ENCODE results near the gene SMYD1. TPM values are rescaled to one million over a fixed set of nuclear protein-coding genes. Genes with fewer than 3 reads are reported as not detected.
A peak's percentile ranks its signal among the peaks of the same experiment; 100 is the strongest.

The SMYD1 gene
- polyA plus RNA-seq, 1 donor from 2014 or later = not detected

- Histone ChIP-seq H3K9me2 (ENCODE audit: insufficient read depth, low read length) (no peaks in the 10 kb centered on the region), H3K9me3 (ENCODE audit: low read length) (no peaks in the 10 kb centered on the region), H3K4me3 (ENCODE audit: low read length) (no peak overlapping the region), H3K27ac (ENCODE audit: low read length) (no peak overlapping the region), H3K4me2 (ENCODE audit: low read length) (no peak overlapping the region), H2AFZ (ENCODE audit: low read depth, low read length) (no peak overlapping the region), H3K9ac (ENCODE audit: low read length) (no peak overlapping the region), H3K27me3 (ENCODE audit: insufficient read depth, low read depth, low read length) (no peaks in the 10 kb centered on the region), H4K20me1 (ENCODE audit: insufficient read depth) (no peaks in the 10 kb centered on the region), H3F3A (ENCODE audit: insufficient read depth, low read length, poor library complexity, severe bottlenecking) (no peaks in the 10 kb centered on the region), H3K36me3 (ENCODE audit: insufficient read depth, low read length) (no peaks in the 10 kb centered on the region), H3K79me2 (replicated peaks; ENCODE audit: insufficient read depth, low read length) (peaks cover 14% of the 10 kb centered on the region)
- TF ChIP-seq RAD21 (conservative IDR thresholded peaks at IDR 0.05) (no peak), TAF1 (IDR thresholded peaks at IDR 0.05; ENCODE audit: low read depth) (no peak), MXI1 (conservative IDR thresholded peaks at IDR 0.05; ENCODE audit: poor library complexity, severe bottlenecking) (no peak), SMC3 (conservative IDR thresholded peaks at IDR 0.05; ENCODE audit: poor library complexity) (no peak), EZH2 (IDR thresholded peaks at IDR 0.05; ENCODE audit: borderline replicate concordance, insufficient read depth, low read length, poor library complexity, severe bottlenecking) (no peak), EP300 (conservative IDR thresholded peaks at IDR 0.05; ENCODE audit: poor library complexity, severe bottlenecking) (no peak), POLR2AphosphoS5 (IDR thresholded peaks at IDR 0.05) (no peak)
- TF ChIP-seq, protein P1, sequence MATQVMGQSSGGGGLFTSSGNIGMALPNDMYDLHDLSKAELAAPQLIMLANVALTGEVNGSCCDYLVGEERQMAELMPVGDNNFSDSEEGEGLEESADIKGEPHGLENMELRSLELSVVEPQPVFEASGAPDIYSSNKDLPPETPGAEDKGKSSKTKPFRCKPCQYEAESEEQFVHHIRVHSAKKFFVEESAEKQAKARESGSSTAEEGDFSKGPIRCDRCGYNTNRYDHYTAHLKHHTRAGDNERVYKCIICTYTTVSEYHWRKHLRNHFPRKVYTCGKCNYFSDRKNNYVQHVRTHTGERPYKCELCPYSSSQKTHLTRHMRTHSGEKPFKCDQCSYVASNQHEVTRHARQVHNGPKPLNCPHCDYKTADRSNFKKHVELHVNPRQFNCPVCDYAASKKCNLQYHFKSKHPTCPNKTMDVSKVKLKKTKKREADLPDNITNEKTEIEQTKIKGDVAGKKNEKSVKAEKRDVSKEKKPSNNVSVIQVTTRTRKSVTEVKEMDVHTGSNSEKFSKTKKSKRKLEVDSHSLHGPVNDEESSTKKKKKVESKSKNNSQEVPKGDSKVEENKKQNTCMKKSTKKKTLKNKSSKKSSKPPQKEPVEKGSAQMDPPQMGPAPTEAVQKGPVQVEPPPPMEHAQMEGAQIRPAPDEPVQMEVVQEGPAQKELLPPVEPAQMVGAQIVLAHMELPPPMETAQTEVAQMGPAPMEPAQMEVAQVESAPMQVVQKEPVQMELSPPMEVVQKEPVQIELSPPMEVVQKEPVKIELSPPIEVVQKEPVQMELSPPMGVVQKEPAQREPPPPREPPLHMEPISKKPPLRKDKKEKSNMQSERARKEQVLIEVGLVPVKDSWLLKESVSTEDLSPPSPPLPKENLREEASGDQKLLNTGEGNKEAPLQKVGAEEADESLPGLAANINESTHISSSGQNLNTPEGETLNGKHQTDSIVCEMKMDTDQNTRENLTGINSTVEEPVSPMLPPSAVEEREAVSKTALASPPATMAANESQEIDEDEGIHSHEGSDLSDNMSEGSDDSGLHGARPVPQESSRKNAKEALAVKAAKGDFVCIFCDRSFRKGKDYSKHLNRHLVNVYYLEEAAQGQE (IDR thresholded peaks at IDR 0.05; ENCODE audit: borderline replicate concordance) = no peak
- TF ChIP-seq, protein P2, sequence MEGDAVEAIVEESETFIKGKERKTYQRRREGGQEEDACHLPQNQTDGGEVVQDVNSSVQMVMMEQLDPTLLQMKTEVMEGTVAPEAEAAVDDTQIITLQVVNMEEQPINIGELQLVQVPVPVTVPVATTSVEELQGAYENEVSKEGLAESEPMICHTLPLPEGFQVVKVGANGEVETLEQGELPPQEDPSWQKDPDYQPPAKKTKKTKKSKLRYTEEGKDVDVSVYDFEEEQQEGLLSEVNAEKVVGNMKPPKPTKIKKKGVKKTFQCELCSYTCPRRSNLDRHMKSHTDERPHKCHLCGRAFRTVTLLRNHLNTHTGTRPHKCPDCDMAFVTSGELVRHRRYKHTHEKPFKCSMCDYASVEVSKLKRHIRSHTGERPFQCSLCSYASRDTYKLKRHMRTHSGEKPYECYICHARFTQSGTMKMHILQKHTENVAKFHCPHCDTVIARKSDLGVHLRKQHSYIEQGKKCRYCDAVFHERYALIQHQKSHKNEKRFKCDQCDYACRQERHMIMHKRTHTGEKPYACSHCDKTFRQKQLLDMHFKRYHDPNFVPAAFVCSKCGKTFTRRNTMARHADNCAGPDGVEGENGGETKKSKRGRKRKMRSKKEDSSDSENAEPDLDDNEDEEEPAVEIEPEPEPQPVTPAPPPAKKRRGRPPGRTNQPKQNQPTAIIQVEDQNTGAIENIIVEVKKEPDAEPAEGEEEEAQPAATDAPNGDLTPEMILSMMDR (IDR thresholded peaks at IDR 0.05; ENCODE audit: poor library complexity, severe bottlenecking) = no peak
These were observed 15.8 kb upstream of the SMYD1 start for GRCh38 chr2:88051792-88052191.

GRCh38 chr2:88053296-88053695 lies 14.3 kb upstream of the SMYD1 start:
- no peak for TF ChIP-seq POLR2AphosphoS5 (IDR thresholded peaks at IDR 0.05)
- no peak for TF ChIP-seq EP300 (conservative IDR thresholded peaks at IDR 0.05; ENCODE audit: poor library complexity, severe bottlenecking)
- H3K4me3 ChIP-seq (ENCODE audit: low read length) = peak overlapping the region; percentile 83
- peaks cover 14% of the 10 kb centered on the region for H3K79me2 ChIP-seq (replicated peaks; ENCODE audit: insufficient read depth, low read length)
- H3K27ac ChIP-seq (ENCODE audit: low read length) = no peak overlapping the region
- no peak overlapping the region for H3K9ac ChIP-seq (ENCODE audit: low read length)
- H2AFZ ChIP-seq (ENCODE audit: low read depth, low read length) = no peak overlapping the region
- H3K36me3 ChIP-seq (ENCODE audit: insufficient read depth, low read length) = no peaks in the 10 kb centered on the region
- H4K20me1 ChIP-seq (ENCODE audit: insufficient read depth) = no peaks in the 10 kb centered on the region
- no peak overlapping the region for H3K4me2 ChIP-seq (ENCODE audit: low read length)
- no peaks in the 10 kb centered on the region for H3K9me3 ChIP-seq (ENCODE audit: low read length)
- no peaks in the 10 kb centered on the region for H3F3A ChIP-seq (ENCODE audit: insufficient read depth, low read length, poor library complexity, severe bottlenecking)
- no peaks in the 10 kb centered on the region for H3K9me2 ChIP-seq (ENCODE audit: insufficient read depth, low read length)
- no peaks in the 10 kb centered on the region for H3K27me3 ChIP-seq (ENCODE audit: insufficient read depth, low read depth, low read length)

All from neural cell (in vitro differentiated cells).